Kidney (tissue), 14 donors: ENCODE results near the gene RUNX1. TPM values are rescaled to one million over a fixed set of nuclear protein-coding genes. Genes with fewer than 3 reads are reported as not detected.
A peak's percentile ranks its signal among the peaks of the same experiment; 100 is the strongest.

Experiments
- DNase-seq, 5 donors: peaks; one replicate each; pipeline ENCODE4 v3.0.0-alpha.2; 2013 to 2020
- FAIRE-seq: peaks from 2 replicates; lab custom pipeline; 2012; peaks lifted over from hg19 to GRCh38; lab: Jason Lieb, UNC
- H3K27ac ChIP-seq, 2 donors: one replicate each; pipeline ENCODE4 v1.7.0; 2013; ENCODE audit warnings: low read depth in 2 of 2, low read length in 2 of 2, inconsistent platforms in 1 of 2
- H3K27me3 ChIP-seq: one replicate; pipeline ENCODE4 v1.7.1; 2013; ENCODE audit warnings: low read length, inconsistent platforms; ENCODE audit not compliant: control insufficient read depth, insufficient read depth
- H3K36me3 ChIP-seq, 3 donors: one replicate each; pipeline versions ENCODE4 v1.7.0 to v1.7.1; 2013; ENCODE audit warnings: low read length in 3 of 3, control low read depth in 1 of 3, inconsistent platforms in 1 of 3; ENCODE audit not compliant: insufficient read depth in 3 of 3, control insufficient read depth in 2 of 3
- H3K4me1 ChIP-seq, 3 donors: one replicate each; pipeline versions ENCODE4 v1.7.0 to v1.7.1; 2013; ENCODE audit warnings: low read length in 3 of 3, inconsistent platforms in 1 of 3, low read depth in 1 of 3; ENCODE audit not compliant: control insufficient read depth in 2 of 3, insufficient read depth in 2 of 3
- H3K4me3 ChIP-seq, 3 donors: one replicate each; pipeline versions ENCODE4 v1.7.0 to v1.8.1; 2013; ENCODE audit warnings: low read length in 3 of 3, control low read depth in 1 of 3, inconsistent platforms in 1 of 3
- H3K9ac ChIP-seq, 3 donors: one replicate each; pipeline versions ENCODE4 v1.7.0 to v1.7.1; 2013; ENCODE audit warnings: low read length in 3 of 3, control low read depth in 1 of 3, inconsistent platforms in 1 of 3
- H3K9me3 ChIP-seq, 3 donors: one replicate each; pipeline versions ENCODE4 v1.7.0 to v1.7.1; 2013; ENCODE audit warnings: low read length in 3 of 3, control low read depth in 1 of 3, inconsistent platforms in 1 of 3; ENCODE audit not compliant: control insufficient read depth in 2 of 3, insufficient read depth in 1 of 3
- intact Hi-C: fragments of 100-400 bp; cut with DNase I; formaldehyde crosslinking; loops from one replicate; pipeline ENCODE4 v1.11.1; 2022
- polyA plus RNA-seq: library from polyadenylated mRNA; stranded (reverse); fragments of 350-450 nt; fragmentation: Illumina TruSeq; extraction: RNeasy Lipid Tissue Mini Kit (QIAGEN cat#74804); gene quantifications from one replicate; pipeline ENCODE4 v1.2.3, GENCODE V29; 2014; ENCODE audit warnings: low read depth, low replicate concordance; ENCODE audit not compliant: insufficient read depth
- total RNA-seq: library from RNA; stranded (reverse); fragmentation: NEBNext Ultra II Directional; extraction: Animal tissue kit (Norgen Biotek cat#: 25700); gene quantifications from one replicate; pipeline ENCODE4 v1.2.1, GENCODE V29; 2021
- TF ChIP-seq, protein P1 (sequence below): IDR thresholded peaks from 3 replicates; pipeline ENCODE4 v1.5.1; 2012; ENCODE audit warnings: mild to moderate bottlenecking, moderate library complexity, borderline replicate concordance; ENCODE audit not compliant: insufficient read depth; ENCODE audit errors: extremely low read depth
- donor health status: control.
- donor health status: control.
- donor health status: control.
- donor health status: control.
- donor health status: control.
- donor health status: DM: yes; HTN: yes; CAD: no.
- donor health status: Normal renal cell carcinoma (clear cell type).

Gene RUNX1
- total and polyA plus RNA-seq, 2 donors from 2014 or later, result 1.3 to 58.0 TPM

GRCh38 chr21:34944015-34944755 is 104.9 kb downstream of the RUNX1 start:
- no peaks in the 10 kb centered on the region for H3K36me3 ChIP-seq
- intact Hi-C loops, result no loop called here
- DNase-seq (no peak), FAIRE-seq (no peak)
- no peaks in the 10 kb centered on the region for H3K27me3 ChIP-seq
- TF ChIP-seq, protein P1, sequence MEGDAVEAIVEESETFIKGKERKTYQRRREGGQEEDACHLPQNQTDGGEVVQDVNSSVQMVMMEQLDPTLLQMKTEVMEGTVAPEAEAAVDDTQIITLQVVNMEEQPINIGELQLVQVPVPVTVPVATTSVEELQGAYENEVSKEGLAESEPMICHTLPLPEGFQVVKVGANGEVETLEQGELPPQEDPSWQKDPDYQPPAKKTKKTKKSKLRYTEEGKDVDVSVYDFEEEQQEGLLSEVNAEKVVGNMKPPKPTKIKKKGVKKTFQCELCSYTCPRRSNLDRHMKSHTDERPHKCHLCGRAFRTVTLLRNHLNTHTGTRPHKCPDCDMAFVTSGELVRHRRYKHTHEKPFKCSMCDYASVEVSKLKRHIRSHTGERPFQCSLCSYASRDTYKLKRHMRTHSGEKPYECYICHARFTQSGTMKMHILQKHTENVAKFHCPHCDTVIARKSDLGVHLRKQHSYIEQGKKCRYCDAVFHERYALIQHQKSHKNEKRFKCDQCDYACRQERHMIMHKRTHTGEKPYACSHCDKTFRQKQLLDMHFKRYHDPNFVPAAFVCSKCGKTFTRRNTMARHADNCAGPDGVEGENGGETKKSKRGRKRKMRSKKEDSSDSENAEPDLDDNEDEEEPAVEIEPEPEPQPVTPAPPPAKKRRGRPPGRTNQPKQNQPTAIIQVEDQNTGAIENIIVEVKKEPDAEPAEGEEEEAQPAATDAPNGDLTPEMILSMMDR, result no peak
- H3K27ac ChIP-seq, result no peak overlapping the region
- no peak overlapping the region for H3K9ac ChIP-seq
- no peaks in the 10 kb centered on the region for H3K9me3 ChIP-seq
- no peak overlapping the region for H3K4me3 ChIP-seq
- no peaks in the 10 kb centered on the region for H3K4me1 ChIP-seq

DNA sequence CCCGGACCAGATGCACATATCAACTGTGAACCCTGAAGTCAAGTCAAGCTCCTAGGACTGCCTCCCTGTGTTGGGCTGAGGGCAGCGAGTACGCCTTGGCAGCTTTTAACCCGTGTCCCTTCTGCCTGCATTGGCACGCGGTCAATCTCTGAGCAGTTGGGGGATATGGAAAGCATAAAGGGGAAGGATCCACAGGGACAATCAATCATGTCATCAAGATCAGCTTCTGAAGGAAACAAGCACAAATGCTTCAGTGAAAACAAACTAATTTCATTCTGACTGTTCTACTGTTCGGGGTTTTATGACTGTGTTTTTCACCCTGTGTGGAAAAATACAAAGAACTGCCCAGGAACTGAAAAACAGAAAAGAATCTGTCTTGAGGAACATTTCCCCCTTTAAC is 106.2 kb downstream of the RUNX1 start:
- Histone ChIP-seq H3K27ac (no peak overlapping the region), H3K4me3 (no peak overlapping the region), H3K9ac (no peak overlapping the region), H3K9me3 (no peaks in the 10 kb centered on the region), H3K4me1 (no peaks in the 10 kb centered on the region), H3K36me3 (no peaks in the 10 kb centered on the region), H3K27me3 (no peaks in the 10 kb centered on the region)
- DNase-seq (peak in 1 of 5 donors; percentile 10), FAIRE-seq (no peak)
- intact Hi-C loops, result no loop called here
- TF ChIP-seq, protein P1, result no peak

- no peak overlapping the region for H3K4me3 ChIP-seq
- intact Hi-C loops, result no loop called here
- no peak overlapping the region for H3K9ac ChIP-seq
- H3K4me1 ChIP-seq, result no peaks in the 10 kb centered on the region
- TF ChIP-seq, protein P1, result no peak
- no peaks in the 10 kb centered on the region for H3K27me3 ChIP-seq
- DNase-seq, result no peak
- FAIRE-seq, result no peak
- H3K27ac ChIP-seq, result no peak overlapping the region
- H3K36me3 ChIP-seq, result no peaks in the 10 kb centered on the region
- no peaks in the 10 kb centered on the region for H3K9me3 ChIP-seq
These were observed 107.9 kb downstream of the RUNX1 start for GRCh38 chr21:34941162-34941561.
